ENCODE data around the gene AGR2. TPM values are rescaled to one million over a fixed set of nuclear protein-coding genes. Genes with fewer than 3 reads are reported as not detected.
A peak's percentile ranks its signal among the peaks of the same experiment; 100 is the strongest.

AGR2 gene
- total and polyA plus RNA-seq, 8 donors, result 63.2 to 376 (median 104) TPM

GRCh38 chr7:16747102-16747501 lies 57.7 kb downstream of the AGR2 start:
- no peak overlapping the region for H3K27ac ChIP-seq
- no peak for TF ChIP-seq CTCF (IDR thresholded peaks at IDR 0.05)
- H3K4me3 ChIP-seq, result no peak overlapping the region
- intact Hi-C loops (cut with DNase I), result no loop called here
- no peak for ATAC-seq
- no peaks in the 10 kb centered on the region for H3K4me1 ChIP-seq
- no peaks in the 10 kb centered on the region for H3K36me3 ChIP-seq
- peak in 1 of 4 donors; percentile 72 for DNase-seq
- H3K9me3 ChIP-seq, result no peaks in the 10 kb centered on the region
- H3K27me3 ChIP-seq, result no peaks in the 10 kb centered on the region

- ATAC-seq, result no peak
- intact Hi-C loops (cut with DNase I), result no loop called here
- H3K27ac ChIP-seq, result no peak overlapping the region
- no peak for DNase-seq
- no peak for TF ChIP-seq CTCF (IDR thresholded peaks at IDR 0.05)
- H3K9me3 ChIP-seq, result no peaks in the 10 kb centered on the region
- no peaks in the 10 kb centered on the region for H3K36me3 ChIP-seq
- H3K4me3 ChIP-seq, result no peak overlapping the region
- H3K4me1 ChIP-seq, result no peaks in the 10 kb centered on the region
- H3K27me3 ChIP-seq, result no peaks in the 10 kb centered on the region
Measured at GRCh38 chr7:16745645-16746044, 59.2 kb downstream of the AGR2 start.

GRCh38 chr7:16744518-16745250 lies 60.1 kb downstream of the AGR2 start:
- Histone ChIP-seq H3K27me3 (no peaks in the 10 kb centered on the region), H3K36me3 (no peaks in the 10 kb centered on the region), H3K4me3 (no peak overlapping the region), H3K9me3 (no peaks in the 10 kb centered on the region), H3K27ac (peak overlapping the region in 1 of 2 donors; percentile 30), H3K4me1 (no peaks in the 10 kb centered on the region)
- intact Hi-C loops (cut with DNase I), result no loop called here
- no peak for TF ChIP-seq CTCF (IDR thresholded peaks at IDR 0.05)
- DNase-seq (no peak), ATAC-seq (no peak)

GRCh38 chr7:16743236-16743635 lies 61.6 kb downstream of the AGR2 start:
- peak overlapping the region in 1 of 2 donors; percentile 55 for H3K27ac ChIP-seq
- H3K9me3 ChIP-seq, result no peaks in the 10 kb centered on the region
- no peaks in the 10 kb centered on the region for H3K27me3 ChIP-seq
- ATAC-seq (no peak), DNase-seq (peak in 1 of 4 donors; percentile 70)
- H3K36me3 ChIP-seq, result no peaks in the 10 kb centered on the region
- intact Hi-C loops (cut with DNase I), result no loop called here
- TF ChIP-seq CTCF (IDR thresholded peaks at IDR 0.05), result no peak
- H3K4me3 ChIP-seq, result no peak overlapping the region
- no peaks in the 10 kb centered on the region for H3K4me1 ChIP-seq

- Histone ChIP-seq H3K27me3 (no peaks in the 10 kb centered on the region), H3K27ac (no peak overlapping the region), H3K4me1 (no peaks in the 10 kb centered on the region), H3K4me3 (no peak overlapping the region), H3K9me3 (no peaks in the 10 kb centered on the region), H3K36me3 (no peaks in the 10 kb centered on the region)
- ATAC-seq, result no peak
- intact Hi-C loops (cut with DNase I), result no loop called here
- TF ChIP-seq CTCF (IDR thresholded peaks at IDR 0.05), result no peak
- no peak for DNase-seq
Measured at GRCh38 chr7:16742547-16742946, 62.3 kb downstream of the AGR2 start.

Other genes starting within 250 kb of the AGR2 start
- 10 to 100 TPM; 11.8 to 12.2 TPM for gene ANKMY2, start 159.2 kb downstream of the AGR2 start, total RNA-seq
- 10 to 100 TPM; 31.8 to 40.7 (median 36.4) TPM for gene ANKMY2, start 159.2 kb downstream of the AGR2 start, polyA plus RNA-seq (ENCODE audit: insufficient read length in 6 of 6)
- 10 to 100 TPM; 39.7 to 50.8 TPM for gene BZW2, start 158.8 kb downstream of the AGR2 start, total RNA-seq
- 10 to 100 TPM; 71.6 to 88.9 (median 81.2) TPM for gene BZW2, start 158.8 kb downstream of the AGR2 start, polyA plus RNA-seq (ENCODE audit: insufficient read length in 6 of 6)
- 100 to 1,000 TPM; 121 to 266 TPM for gene TSPAN13, start 51.2 kb downstream of the AGR2 start, total RNA-seq
- gene TSPAN13, start 51.2 kb downstream of the AGR2 start, polyA plus RNA-seq (ENCODE audit: insufficient read length in 6 of 6), result 100 to 1,000 TPM; 112 to 151 (median 136) TPM
- gene AGR3, start 77.0 kb upstream of the AGR2 start, total RNA-seq, result 100 to 1,000 TPM; 115 to 132 TPM
- 10 to 100 TPM in 5 of 6 donors, 1 to 10 TPM in 1; 7.3 to 38.4 (median 24.0) TPM for gene AGR3, start 77.0 kb upstream of the AGR2 start, polyA plus RNA-seq (ENCODE audit: insufficient read length in 6 of 6)